ENCODE measurements around the gene TIMM44.

Gene TIMM44

DNA sequence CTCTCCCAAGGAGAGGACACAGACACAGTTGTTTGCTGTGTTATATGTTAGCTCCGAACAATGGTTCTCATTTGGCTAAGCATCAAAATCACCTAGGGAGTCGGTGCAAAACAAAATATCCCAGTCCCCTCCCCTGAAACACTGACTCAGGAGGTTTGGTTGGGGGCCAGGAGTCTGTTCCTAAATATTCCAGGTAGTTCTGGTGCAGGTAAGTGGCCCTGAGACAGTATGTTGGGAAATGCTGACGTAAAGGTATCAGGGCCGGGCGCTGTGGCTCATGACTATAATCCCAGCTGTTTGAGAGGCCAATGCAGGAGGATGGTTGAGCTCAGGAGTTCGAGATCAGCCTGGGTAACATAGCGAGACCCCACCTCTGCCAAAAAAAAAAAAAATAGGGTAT lies 42.1 kb downstream of the TIMM44 start:
- DNase-seq (ENCODE audit: low spot score) = no peak
- in situ Hi-C loops (cut with MboI; ENCODE audit: low sequenced_read_pairs, unreplicated experiment) = no loop called here
- TF ChIP-seq, protein P1, sequence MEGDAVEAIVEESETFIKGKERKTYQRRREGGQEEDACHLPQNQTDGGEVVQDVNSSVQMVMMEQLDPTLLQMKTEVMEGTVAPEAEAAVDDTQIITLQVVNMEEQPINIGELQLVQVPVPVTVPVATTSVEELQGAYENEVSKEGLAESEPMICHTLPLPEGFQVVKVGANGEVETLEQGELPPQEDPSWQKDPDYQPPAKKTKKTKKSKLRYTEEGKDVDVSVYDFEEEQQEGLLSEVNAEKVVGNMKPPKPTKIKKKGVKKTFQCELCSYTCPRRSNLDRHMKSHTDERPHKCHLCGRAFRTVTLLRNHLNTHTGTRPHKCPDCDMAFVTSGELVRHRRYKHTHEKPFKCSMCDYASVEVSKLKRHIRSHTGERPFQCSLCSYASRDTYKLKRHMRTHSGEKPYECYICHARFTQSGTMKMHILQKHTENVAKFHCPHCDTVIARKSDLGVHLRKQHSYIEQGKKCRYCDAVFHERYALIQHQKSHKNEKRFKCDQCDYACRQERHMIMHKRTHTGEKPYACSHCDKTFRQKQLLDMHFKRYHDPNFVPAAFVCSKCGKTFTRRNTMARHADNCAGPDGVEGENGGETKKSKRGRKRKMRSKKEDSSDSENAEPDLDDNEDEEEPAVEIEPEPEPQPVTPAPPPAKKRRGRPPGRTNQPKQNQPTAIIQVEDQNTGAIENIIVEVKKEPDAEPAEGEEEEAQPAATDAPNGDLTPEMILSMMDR (IDR thresholded peaks at IDR 0.05; ENCODE audit: borderline replicate concordance, control extremely low read depth, extremely low read depth, insufficient read depth, missing control alignments) = no peak

DNA sequence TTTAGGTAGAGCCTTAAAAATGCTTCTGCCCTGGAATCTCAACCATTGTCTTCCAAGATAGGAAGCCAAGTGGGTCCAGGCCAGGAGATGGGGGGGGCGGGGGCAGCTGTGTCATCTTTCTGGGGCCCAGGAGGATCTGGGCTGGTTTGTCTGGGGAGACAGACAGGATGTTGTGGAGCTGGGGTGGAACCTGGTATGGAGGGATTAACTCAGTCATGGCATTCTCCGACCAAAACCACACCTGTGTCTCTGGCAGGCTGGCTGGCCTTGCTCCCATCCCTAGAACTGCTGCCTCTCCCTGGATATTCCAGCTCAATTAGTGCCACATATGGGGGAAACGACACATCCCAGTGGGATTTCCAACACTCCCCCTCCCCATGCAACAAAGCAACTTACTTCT lies 42.5 kb downstream of the TIMM44 start:
- in situ Hi-C loops (cut with MboI; ENCODE audit: low sequenced_read_pairs, unreplicated experiment) = no loop called here
- TF ChIP-seq, protein P1 (IDR thresholded peaks at IDR 0.05; ENCODE audit: borderline replicate concordance, control extremely low read depth, extremely low read depth, insufficient read depth, missing control alignments) = no peak
- DNase-seq (ENCODE audit: low spot score) = no peak

DNA sequence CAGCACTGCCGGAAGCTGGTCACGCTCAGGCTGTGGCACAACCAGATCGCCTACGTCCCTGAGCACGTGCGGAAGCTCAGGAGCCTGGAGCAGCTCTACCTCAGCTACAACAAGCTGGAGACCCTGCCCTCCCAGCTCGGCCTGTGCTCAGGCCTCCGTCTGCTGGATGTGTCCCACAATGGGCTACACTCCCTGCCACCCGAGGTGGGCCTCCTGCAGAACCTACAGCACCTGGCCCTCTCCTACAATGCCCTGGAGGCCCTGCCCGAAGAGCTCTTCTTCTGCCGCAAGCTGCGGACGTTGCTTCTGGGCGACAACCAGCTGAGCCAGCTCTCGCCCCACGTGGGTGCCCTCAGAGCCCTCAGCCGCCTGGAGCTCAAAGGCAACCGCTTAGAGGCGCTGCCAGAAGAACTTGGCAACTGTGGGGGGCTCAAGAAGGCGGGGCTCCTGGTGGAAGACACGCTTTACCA lies 43.0 kb downstream of the TIMM44 start:
- TF ChIP-seq, protein P1 (IDR thresholded peaks at IDR 0.05; ENCODE audit: borderline replicate concordance, control extremely low read depth, extremely low read depth, insufficient read depth, missing control alignments) = no peak
- no peak for DNase-seq (ENCODE audit: low spot score)
- in situ Hi-C loops (cut with MboI; ENCODE audit: low sequenced_read_pairs, unreplicated experiment) = no loop called here

DNA sequence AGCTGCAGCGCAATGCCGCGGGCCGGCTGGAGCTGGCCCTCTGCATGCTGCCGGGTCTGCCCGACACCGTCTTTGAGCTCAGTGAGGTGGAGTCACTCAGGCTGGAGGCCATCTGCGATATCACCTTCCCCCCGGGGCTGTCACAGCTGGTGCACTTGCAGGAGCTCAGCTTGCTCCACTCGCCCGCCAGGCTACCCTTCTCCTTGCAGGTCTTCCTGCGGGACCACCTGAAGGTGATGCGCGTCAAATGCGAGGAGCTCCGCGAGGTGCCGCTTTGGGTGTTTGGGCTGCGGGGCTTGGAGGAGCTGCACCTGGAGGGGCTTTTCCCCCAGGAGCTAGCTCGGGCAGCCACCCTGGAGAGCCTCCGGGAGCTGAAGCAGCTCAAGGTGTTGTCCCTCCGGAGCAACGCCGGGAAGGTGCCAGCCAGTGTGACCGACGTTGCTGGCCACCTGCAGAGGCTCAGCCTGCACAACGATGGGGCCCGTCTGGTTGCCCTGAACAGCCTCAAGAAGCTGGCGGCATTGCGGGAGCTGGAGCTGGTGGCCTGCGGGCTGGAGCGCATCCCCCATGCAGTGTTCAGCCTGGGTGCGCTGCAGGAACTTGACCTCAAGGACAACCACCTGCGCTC lies 43.6 kb downstream of the TIMM44 start:
- TF ChIP-seq, protein P1 (IDR thresholded peaks at IDR 0.05; ENCODE audit: borderline replicate concordance, control extremely low read depth, extremely low read depth, insufficient read depth, missing control alignments) = no peak
- no peak for DNase-seq (ENCODE audit: low spot score)
- in situ Hi-C loops (cut with MboI; ENCODE audit: low sequenced_read_pairs, unreplicated experiment) = no loop called here

DNA sequence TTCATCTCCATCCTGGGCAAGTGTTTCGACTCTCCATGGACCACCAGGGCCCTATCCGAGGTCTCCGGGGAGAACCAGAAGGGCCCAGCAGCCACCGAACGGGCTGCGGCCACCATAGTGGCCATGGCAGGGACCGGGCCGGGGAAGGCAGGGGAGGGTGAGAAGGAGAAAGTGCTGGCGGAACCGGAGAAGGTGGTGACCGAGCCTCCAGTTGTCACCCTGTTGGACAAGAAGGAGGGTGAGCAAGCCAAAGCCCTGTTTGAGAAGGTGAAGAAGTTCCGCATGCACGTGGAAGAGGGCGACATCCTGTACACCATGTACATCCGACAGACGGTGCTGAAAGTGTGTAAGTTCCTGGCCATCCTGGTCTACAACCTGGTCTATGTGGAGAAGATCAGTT lies 44.5 kb downstream of the TIMM44 start:
- in situ Hi-C loops (cut with MboI; ENCODE audit: low sequenced_read_pairs, unreplicated experiment) = no loop called here
- TF ChIP-seq, protein P1 (IDR thresholded peaks at IDR 0.05; ENCODE audit: borderline replicate concordance, control extremely low read depth, extremely low read depth, insufficient read depth, missing control alignments) = no peak
- no peak for DNase-seq (ENCODE audit: low spot score)

DNA sequence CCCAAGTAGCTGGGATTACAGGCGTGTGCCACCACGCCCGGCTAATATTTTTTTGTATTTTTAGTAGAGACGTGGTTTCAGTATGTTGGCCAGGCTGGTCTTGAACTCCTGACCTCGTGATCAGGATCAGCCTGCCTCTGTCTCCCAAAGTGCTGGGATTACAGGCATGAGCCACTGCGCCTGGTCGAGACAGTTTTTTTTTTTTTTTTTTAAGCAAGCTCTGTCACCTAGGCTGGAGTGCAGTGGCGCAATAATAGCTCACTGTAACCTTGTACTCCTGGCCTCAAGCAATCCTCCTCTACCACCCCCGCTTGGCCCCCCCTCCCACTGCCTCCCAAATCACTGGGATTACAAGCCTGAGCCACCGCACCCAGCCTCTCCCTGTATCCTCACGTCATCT lies 46.2 kb downstream of the TIMM44 start:
- DNase-seq (ENCODE audit: low spot score) = no peak
- TF ChIP-seq, protein P1 (IDR thresholded peaks at IDR 0.05; ENCODE audit: borderline replicate concordance, control extremely low read depth, extremely low read depth, insufficient read depth, missing control alignments) = no peak
- in situ Hi-C loops (cut with MboI; ENCODE audit: low sequenced_read_pairs, unreplicated experiment) = no loop called here
